KOPT-K1 (cell line): ENCODE results near the gene CHAMP1.

Experiments used
- H3K27ac ChIP-seq: fragments of 200-600 bp; sonication (generic); 2 replicates; pipeline ENCODE4 v1.5.1; 2016; ENCODE audit warnings: antibody characterized with exemption, mild to moderate bottlenecking, low read depth, low read length; ENCODE audit not compliant: poor library complexity, severe bottlenecking
- H3K36me3 ChIP-seq: fragments of 200-600 bp; sonication (generic); 2 replicates; pipeline ENCODE4 v1.5.1; 2017; ENCODE audit warnings: antibody characterized with exemption, mild to moderate bottlenecking, low read length, moderate library complexity; ENCODE audit not compliant: insufficient read depth
- H3K9me3 ChIP-seq: fragments of 200-600 bp; sonication (generic); 2 replicates; pipeline ENCODE4 v1.5.1; 2017; ENCODE audit warnings: antibody characterized with exemption, low read length, mild to moderate bottlenecking; ENCODE audit not compliant: insufficient read depth, poor library complexity, severe bottlenecking

CHAMP1 gene

DNA sequence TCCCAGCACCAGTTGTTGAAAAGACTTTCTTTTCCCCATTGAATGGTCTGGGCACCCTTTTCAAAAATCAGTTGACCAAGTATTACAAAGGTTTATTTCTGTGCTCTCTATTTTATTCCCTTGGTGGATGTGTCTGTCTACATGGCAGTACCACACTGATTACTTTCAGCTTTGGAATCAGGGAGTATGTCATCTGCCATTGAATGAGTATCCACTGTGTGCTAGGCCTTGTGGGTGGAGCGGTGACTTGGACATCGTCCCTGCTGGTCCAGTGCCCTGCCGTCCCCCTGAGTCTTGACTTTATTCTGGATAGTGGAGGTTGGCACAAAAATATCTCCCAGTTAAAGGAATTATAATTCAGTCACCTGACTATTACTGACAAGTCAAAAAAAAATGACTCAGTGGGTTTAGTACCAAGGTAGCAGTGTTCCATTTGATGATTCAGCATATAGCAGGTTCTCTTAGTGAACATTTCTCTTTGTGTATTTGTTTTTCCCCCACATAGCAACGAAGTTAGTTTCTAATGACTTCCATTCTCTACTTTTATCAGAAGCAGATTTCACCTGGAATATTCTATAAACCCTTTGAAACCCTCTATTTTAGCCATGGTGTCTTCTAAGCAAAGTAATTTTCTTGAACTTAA, 29.0 kb upstream of the CHAMP1 start:
- Histone ChIP-seq H3K27ac (no peak overlapping the region), H3K9me3 (no peaks in the 10 kb centered on the region), H3K36me3 (peaks cover 65% of the 10 kb centered on the region)

DNA sequence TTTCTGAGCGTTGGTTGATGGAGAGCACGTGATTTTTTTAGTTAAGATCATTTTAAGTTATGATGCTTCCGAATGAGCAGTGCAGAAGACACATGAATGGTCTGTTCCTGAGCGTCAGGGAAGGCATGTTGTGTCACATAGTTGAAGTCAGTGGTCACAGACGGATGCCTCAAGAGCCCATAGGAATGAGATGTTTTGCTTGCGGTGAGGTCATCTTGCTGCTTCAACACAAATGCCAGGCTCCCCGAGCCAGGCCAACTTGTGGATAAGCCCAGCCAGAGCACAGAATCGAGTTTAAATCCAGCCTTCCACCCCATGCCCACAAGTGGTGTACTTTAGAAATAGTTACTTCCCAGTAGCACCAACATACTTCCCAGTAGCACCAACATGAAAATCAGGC, 27.5 kb upstream of the CHAMP1 start:
- Histone ChIP-seq H3K36me3 (peaks cover 72% of the 10 kb centered on the region), H3K27ac (no peak overlapping the region), H3K9me3 (no peaks in the 10 kb centered on the region)

GRCh38 chr13:114288157-114288591, 26.1 kb upstream of the CHAMP1 start:
- peaks cover 86% of the 10 kb centered on the region for H3K36me3 ChIP-seq
- no peaks in the 10 kb centered on the region for H3K9me3 ChIP-seq
- H3K27ac ChIP-seq = no peak overlapping the region

DNA sequence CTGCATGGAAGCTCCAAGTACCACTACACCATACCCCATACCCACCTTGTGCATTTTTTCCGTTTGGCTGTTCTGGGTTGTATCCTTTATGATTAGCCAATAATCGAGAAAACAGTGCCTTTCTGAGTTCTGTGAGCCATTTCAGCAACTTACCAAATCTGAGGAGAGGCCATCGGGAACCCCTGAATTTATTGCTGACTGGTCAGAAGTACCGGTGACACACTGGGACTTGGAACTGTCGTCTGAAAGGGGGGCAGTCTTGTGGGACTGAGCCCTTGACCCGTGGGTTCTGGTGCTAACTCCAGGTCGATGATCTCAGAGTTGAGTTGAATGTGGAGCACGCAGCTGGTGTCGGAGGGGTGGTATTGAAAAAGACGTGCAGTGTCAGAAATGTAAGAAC, 17.9 kb upstream of the CHAMP1 start:
- Histone ChIP-seq H3K36me3 (peaks cover 95% of the 10 kb centered on the region), H3K27ac (no peak overlapping the region), H3K9me3 (no peaks in the 10 kb centered on the region)

DNA sequence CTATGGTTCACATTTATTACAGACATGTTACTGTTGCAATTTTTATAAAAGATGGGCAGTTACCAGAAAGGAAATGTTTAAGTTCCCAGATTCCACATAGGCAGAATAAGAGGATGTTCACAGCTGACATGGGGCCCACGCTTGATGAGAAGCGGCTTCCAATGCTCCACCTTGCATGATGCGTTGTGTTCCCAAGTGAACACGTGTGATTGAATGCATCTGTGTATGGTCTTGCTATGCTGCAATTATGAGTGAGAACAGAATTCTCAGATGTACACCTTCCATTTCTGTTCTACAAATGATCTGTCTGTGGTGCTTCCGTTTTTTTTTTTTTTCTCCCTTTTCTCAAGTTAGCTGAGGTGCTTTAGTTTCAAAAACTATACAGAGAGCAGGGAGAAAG, 17.4 kb upstream of the CHAMP1 start:
- no peak overlapping the region for H3K27ac ChIP-seq
- H3K9me3 ChIP-seq = no peaks in the 10 kb centered on the region
- peaks cover 95% of the 10 kb centered on the region for H3K36me3 ChIP-seq

- Histone ChIP-seq H3K36me3 (peaks cover 95% of the 10 kb centered on the region), H3K27ac (no peak overlapping the region), H3K9me3 (no peaks in the 10 kb centered on the region)
Observed at GRCh38 chr13:114298866-114299265, 15.4 kb upstream of the CHAMP1 start.

DNA sequence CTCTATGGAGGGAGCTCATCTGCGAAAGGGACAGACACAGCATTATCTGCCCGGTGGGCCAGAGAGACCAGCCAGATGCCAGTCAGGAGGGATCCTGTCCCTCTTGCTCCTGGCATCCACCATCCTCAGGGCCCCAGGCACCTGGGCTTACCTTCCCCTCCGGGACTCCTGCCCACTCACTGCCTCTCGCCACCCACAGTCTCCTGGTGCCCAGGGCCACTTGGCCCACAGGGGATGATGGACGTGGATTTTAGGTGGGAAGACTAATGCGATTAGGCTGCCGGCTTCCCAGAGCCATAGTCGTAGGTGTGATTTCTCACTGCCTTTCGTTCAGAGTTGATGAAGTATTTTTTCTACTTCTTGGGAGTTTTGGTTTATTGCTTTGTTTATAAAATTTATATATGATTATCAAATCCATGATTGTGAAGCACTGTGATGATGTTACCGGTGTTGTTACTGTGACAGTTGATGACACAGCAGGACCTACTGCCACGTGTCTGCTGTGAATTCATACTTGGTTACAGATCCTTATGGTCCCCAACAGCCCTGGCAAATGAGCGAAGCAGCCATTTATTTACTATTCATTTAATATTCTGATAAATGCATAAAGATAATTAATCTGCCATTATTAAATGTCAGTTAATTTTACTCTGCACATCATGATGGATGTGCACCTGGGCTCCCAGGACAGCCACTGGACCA, 14.5 kb upstream of the CHAMP1 start:
- Histone ChIP-seq H3K36me3 (peaks cover 96% of the 10 kb centered on the region), H3K27ac (no peak overlapping the region)

GRCh38 chr13:114303700-114304327, 10.5 kb upstream of the CHAMP1 start:
- Histone ChIP-seq H3K36me3 (peaks cover 75% of the 10 kb centered on the region), H3K9me3 (no peaks in the 10 kb centered on the region), H3K27ac (no peak overlapping the region)

More for the DNA sequence above, 14.5 kb upstream of the CHAMP1 start:
- no peaks in the 10 kb centered on the region for H3K9me3 ChIP-seq

GRCh38 chr13:114304346-114305034, 9.8 kb upstream of the CHAMP1 start:
- peaks cover 68% of the 10 kb centered on the region for H3K36me3 ChIP-seq
- no peaks in the 10 kb centered on the region for H3K9me3 ChIP-seq
- no peak overlapping the region for H3K27ac ChIP-seq

- Histone ChIP-seq H3K36me3 (peaks cover 23% of the 10 kb centered on the region), H3K9me3 (no peaks in the 10 kb centered on the region), H3K27ac (no peak overlapping the region)
Observed at GRCh38 chr13:114309086-114309485, 5.2 kb upstream of the CHAMP1 start.

DNA sequence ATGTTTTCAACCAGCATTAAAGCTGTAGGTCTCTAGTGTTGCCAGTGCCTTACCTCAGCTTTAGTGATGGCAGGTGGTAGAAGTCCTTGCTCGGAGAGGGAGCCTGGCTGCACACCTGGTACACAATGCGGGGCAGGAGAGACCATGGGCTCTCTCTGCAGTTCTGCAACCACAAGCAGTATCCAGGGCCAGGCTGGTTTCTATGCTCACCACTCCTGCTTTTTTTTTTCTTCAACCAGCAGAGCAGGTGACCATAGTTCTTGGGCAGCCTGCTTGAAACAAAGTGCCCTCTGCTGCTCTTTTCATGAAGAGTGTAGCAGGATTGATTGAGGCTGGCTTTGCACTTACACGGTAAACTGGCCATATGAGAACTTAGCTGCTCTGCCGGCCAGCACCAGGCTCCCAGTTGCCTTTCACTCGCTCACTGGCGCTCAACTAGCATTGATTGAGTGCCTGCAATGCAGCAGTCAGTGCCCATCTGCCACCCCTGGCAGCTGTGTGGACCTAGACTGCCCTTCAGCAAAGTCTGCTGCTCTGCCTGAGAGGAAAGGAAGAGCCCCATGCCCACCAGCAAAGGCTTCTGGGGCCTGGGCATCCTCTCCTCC, 4.4 kb upstream of the CHAMP1 start:
- Histone ChIP-seq H3K9me3 (no peaks in the 10 kb centered on the region), H3K27ac (no peak overlapping the region), H3K36me3 (peaks cover 16% of the 10 kb centered on the region)

DNA sequence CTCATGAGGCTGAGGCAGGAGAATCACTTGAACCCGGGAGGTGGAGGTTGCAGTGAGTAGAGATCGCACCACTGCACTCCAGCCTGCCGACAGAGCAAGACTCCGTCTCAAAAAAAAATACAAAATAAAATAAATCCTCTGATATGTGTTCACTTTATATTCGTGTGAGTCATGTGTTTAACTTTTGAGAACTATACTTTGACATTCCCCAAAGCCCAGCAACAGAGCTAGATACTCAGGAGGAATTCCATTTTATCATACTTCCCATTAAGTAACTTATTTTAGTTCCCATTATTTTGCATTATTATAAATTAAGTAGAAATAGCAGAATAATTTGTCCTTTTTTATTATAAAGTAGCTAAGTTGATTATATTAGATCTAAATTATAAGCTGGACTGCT, 3.3 kb upstream of the CHAMP1 start:
- Histone ChIP-seq H3K9me3 (no peaks in the 10 kb centered on the region), H3K36me3 (peaks cover 12% of the 10 kb centered on the region), H3K27ac (no peak overlapping the region)

- H3K9me3 ChIP-seq = no peaks in the 10 kb centered on the region
- H3K27ac ChIP-seq = no peak overlapping the region
- H3K36me3 ChIP-seq = peaks cover 8% of the 10 kb centered on the region
Observed at GRCh38 chr13:114311387-114311786, 2.9 kb upstream of the CHAMP1 start.

- no peak overlapping the region for H3K27ac ChIP-seq
- peaks cover 8% of the 10 kb centered on the region for H3K36me3 ChIP-seq
- no peaks in the 10 kb centered on the region for H3K9me3 ChIP-seq
Observed at GRCh38 chr13:114311908-114312307, 2.4 kb upstream of the CHAMP1 start.
